NCI-H1436 (cell line): Measurements from ENCODE around the gene RSPH3.
"Not testable (repeated sequence)": the region's sequence is repeated elsewhere in the genome, so short reads cannot be mapped to it uniquely, and the experiment has no call there.

ENCODE experiments used
- DNase-seq: peaks from one replicate; lab custom pipeline; 2025; lab: John Stamatoyannopoulos, UW

The RSPH3 gene

DNA sequence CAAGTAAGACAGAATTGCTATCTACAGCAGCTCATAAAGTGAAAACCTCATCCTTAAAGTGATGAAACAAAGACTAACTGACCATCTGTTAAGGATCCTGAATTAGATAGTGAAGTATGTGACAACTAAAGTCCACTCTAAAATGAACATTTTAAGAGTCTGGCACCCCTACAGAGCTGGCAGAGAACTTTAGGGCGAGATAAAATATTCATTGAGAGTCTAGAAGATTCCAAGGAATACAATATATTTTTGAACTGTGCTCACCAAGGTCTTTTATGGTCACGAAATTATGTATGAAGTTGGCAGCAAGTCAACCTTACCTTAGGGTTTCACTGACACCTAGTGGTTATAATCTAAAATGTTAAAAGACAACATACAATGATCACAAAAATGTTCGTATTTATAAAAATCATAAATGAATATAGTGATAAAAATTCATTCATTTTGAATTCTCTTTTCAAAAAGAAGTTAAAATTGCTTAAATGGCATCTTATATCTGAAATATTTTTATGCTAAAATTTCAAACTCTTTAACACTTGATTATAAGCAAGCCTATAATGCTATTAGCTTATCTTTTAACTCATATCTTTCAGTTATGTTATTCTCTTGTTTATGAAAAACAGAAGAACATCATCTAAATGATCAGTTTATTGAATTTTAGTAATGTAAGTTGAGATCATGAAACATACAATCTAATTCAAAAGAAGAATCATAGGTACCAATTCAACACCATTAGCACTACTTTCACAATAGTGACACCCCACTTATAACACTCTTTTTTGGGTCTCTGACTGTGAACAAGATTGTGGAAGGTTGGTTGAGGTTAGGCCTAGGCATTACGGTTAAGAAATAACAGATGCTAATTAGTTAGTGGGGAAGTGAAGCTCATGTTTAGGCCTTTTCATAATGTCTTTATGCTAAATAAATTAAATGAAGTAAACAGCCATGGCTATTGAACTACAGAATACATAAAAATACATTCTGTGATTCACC lies 27.5 kb downstream of the RSPH3 start:
- DNase-seq = peak; percentile 65

DNA sequence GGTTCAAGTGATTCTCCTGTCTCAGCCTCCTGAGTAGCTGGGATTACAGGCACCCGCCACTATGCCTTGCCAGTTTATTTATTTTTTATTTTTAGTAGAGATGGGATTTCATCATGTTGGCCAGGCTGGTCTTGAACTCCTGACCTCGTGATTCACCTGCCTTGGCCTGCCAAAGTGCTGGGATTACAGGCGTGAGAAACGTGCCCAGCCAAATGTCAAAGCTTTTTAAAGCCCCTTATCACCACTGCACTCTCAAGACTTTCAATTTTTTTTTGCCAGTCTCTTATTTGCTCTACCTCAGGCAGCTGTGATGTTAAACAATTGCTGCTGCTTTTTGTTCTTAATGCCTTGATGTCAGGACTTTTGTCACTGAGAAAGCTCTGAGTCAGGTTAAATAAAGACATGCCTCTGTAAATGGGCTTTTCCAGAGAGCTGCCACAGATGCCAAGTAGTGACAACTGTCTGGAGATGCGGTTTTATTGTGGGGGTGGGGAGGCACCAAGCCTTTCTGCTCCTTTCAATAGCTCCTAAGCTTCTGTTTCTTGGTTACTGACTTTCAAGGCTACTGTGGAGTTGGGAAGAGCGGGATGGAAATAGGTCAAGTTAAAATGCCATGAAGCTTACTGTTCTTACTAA lies 29.2 kb downstream of the RSPH3 start:
- no peak for DNase-seq

GRCh38 chr6:158969148-158969547 lies 30.9 kb downstream of the RSPH3 start:
- no peak for DNase-seq

DNA sequence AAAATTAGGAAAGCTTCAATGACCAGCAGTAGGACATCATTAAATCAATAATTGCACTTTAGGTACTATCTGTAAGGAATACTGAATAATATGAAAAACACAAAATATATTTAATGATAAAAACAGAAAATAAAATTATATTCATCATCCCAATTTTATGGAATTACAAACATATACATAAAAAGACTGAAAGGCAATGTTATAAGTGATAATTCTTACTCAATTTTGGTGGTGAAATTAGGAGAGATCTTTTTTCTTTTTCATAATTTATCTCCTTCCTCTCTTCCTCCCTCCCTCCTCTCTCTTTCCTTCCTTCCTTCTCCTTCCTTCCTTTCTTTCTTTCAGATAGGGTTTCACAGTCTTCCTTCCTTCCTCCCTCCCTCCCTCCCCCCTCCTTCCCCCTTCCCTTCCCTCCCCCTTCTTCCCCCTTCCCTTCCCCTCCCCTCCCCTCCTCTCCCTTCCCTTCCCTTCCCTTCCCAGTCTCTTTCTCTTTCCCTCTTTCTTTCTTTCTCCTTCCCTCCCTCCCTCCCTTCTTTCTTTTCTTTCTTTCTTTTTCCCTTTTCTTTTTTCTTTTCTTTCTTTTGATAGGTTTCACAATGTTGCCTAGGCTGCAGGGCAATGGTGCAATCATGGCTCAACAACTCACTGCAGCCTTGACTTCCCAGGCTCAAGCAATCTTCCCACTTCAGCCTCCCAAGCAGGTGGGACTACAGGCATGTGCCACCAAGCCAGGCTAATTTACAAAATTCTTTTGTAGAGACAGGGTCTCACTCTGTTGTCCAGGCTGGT lies 36.8 kb downstream of the RSPH3 start:
- DNase-seq = no peak

DNA sequence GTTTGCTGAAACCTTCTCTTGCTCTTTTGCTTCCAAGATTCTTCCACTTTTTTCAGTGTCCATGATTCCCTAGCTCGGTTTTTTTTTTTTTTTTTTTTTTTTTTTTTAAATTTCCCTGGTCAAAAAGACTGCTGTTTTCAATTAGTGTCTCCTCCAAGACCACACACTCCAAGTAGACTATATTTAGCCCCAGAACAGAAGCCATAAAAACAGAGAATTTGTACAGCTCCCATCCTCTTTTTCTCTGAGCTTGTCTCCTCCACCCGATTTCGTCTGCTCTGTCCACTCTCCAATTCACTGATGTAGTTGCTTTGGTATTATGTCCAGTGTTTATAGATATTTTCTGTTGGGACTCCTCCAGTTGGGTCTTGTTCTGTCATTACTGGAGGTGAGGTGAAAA lies 37.6 kb downstream of the RSPH3 start:
- DNase-seq = no peak

GRCh38 chr6:158960026-158960425 lies 40.0 kb downstream of the RSPH3 start:
- DNase-seq = no peak

- no peak for DNase-seq
These were observed 40.5 kb downstream of the RSPH3 start for GRCh38 chr6:158959552-158959951.

- no peak for DNase-seq
These were observed 41.3 kb downstream of the RSPH3 start for GRCh38 chr6:158958504-158959386.

GRCh38 chr6:158955255-158955654 lies 44.7 kb downstream of the RSPH3 start:
- DNase-seq = no peak

- DNase-seq = no peak
These were observed 45.2 kb downstream of the RSPH3 start for GRCh38 chr6:158954753-158955152.

- DNase-seq = not testable (repeated sequence)
These were observed 48.0 kb downstream of the RSPH3 start for GRCh38 chr6:158952011-158952410.

DNA sequence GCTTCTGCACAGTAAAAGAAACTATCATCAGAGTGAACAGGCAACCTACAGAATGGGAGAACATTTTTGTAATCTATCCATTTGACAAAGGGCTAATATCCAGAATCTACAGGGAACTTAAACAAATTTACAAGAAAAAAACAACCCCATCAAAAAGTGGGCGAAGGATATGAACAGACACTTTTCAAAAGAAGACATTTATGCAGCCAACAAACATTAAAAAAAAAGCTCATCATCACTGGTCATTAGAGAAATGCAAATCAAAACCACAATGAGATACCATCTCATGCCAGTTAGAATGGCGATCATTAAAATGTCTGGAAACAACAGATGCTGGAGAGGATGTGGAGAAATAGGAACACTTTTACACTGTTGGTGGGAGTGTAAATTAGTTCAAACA lies 48.4 kb downstream of the RSPH3 start:
- not testable (repeated sequence) for DNase-seq

DNA sequence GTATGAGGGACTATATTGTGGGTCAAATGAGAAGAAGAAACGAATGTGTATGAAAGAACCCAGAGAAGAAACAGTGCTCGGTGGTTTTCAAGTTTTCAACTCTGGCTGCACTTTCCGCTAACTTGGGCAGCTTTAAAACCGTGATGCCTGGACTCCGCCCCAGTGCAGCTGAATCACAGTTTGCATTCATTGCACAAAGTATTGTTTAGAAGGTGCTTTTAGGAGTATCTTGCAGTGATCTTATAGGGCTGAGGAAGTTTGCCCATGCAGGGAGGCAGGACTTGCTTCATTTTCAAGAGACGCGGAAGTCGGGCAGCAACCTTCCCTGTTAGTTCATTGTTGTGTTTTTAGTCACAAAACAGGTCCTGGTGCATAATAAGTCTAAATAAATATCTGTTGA lies 52.7 kb downstream of the RSPH3 start:
- DNase-seq = no peak

DNA sequence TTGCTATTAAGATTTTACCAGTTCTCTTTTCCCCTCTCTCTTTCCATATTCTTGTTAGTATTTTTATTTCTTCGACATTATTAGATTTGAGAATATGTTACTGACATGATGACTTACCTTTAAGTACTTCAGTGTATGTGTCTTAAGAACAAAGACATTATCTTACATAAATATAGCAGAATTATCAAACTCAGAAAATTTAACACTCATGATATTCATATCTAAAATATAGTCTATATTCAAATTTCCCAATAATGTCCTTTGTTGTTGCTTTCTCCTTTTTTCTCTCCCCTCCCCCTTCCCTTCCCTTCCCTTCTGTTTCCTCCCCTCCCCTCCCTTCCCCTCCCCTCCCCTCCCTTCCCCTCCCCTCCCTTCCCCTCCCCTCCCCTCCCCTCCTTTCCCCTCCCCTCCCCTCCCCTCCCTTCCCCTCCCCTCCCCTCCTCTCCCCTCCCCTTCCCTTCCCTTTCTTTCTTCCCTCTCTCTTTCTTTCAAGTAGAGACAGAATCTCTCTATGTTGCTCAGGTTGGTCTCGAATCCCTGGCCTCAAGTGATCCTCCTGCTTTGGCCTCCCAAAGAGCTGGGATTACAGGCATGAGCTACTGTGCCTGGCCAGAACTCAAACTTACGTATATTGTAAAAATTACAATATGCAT lies 56.5 kb downstream of the RSPH3 start:
- no peak for DNase-seq

- DNase-seq = no peak
These were observed 57.7 kb downstream of the RSPH3 start for GRCh38 chr6:158942349-158942748.

GRCh38 chr6:158941246-158941645 lies 58.8 kb downstream of the RSPH3 start:
- no peak for DNase-seq

DNA sequence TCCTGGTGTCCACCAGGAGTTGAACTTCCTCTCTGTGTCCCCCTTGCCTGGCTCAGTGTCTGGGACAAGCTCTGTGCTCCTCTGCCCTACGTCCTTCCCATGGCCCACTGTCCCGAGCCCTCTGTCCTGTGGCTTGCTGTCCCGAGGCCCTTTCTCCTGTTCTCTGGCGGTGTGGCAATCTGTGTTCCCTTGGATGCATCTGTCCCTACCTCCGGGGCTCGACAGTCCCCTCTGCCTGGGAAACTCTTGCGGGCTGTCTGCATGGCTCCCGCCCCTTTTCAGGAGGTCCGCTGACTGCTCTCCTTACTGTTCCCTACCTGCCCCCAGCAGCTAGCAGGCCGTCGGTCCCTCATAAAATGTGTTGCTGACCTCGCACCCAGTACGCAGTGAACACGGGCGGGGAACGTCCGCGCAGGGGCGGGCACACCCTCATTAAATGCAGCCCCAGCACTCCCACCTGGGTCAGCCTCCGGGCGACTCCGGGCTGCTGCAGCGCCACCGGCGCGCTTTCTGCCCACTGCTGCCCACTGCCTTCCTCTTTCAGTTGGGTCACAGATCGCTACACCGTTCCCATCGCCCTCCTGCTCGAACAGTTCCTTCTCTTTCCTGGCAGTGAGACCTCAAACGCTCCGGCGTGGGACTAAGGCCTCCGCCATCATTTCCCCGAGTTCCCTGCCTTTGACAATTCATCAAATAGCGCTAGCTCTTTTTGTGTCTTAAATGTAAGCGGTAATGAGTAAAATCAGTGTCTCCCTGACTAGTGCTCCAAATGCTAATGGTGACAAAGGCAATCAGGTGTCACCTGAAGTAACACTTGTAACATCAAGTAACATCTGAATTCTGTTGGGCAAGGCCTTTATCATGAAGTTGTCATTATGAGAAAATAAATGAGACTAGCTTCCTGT lies 60.5 kb downstream of the RSPH3 start:
- no peak for DNase-seq

- no peak for DNase-seq
These were observed 61.2 kb downstream of the RSPH3 start for GRCh38 chr6:158938811-158939254.

DNA sequence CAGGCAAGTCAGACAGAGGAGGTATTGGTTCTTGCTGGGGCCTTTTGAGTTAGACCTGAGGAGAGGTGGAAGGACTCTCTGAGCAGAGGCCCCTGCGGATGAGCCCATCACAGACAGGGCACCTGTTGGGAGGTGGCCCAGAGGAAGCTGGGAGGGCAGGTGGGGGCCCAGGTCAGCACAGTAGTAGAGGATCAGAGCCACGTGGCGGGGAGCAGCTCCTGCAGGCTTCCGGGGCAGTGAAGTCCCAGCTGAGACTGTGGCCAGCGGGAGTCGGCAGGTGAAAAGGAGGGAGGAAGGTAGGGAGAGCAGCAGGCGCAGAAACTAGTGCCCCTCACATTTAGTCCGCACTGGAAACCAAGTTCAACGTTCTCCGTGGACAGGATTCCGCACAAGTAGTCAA lies 61.8 kb downstream of the RSPH3 start:
- DNase-seq = no peak

DNA sequence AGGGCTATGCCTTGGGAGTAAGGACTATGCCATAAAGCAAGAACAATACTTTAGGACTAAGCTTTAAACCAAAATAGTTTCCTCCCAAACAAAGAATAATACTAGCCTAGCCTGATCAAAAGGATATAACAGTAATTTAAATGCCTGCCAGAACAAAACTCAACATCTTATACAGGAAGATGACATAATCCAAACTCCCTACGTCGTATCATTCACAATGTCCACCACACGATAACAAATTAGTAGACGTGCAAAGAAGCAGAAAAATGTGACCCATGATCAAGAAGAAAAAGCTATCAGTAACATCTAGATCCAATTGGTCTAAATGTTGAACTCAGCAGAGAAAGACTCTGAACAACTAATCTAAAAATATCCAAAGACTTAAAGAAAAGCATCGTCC lies 65.8 kb downstream of the RSPH3 start:
- DNase-seq = no peak
